Erythroblast (primary cell): ENCODE results near the gene GGCX.

ENCODE experiments used
- GATA1 ChIP-seq: IDR thresholded peaks from 2 replicates; pipeline ENCODE4 v1.6.1; 2011; ENCODE audit warnings: low read depth, mild to moderate bottlenecking, control low read depth, low read length, moderate library complexity
- POLR2A ChIP-seq: IDR thresholded peaks from 2 replicates; pipeline ENCODE4 v1.6.1; 2011; ENCODE audit warnings: mild to moderate bottlenecking, low read length

GRCh38 chr2:85579266-85579935, 18.1 kb upstream of the GGCX start:
- TF ChIP-seq POLR2A (no peak), GATA1 (no peak)
